OCI-LY1 (cell line): Measurements from ENCODE around the gene ITIH4.

Experiments used
- H2AFZ ChIP-seq: fragments of 200-600 bp; sonication (generic), shearing (Covaris generic); 2 replicates; pipeline ENCODE4 v1.6.0; 2014; ENCODE audit warnings: antibody characterized with exemption, mild to moderate bottlenecking, low read length
- H3F3A ChIP-seq: fragments of 200-600 bp; sonication (generic), shearing (Covaris generic); 2 replicates; pipeline ENCODE4 v1.6.0; 2014; ENCODE audit warnings: mild to moderate bottlenecking, antibody characterized with exemption, low read length, moderate library complexity; ENCODE audit not compliant: insufficient read depth
- H3K27ac ChIP-seq: fragments of 200-600 bp; sonication (generic); 2 replicates; pipeline ENCODE4 v1.5.1; 2014; ENCODE audit warnings: low read length, mixed run types, mild to moderate bottlenecking, low read depth; ENCODE audit not compliant: poor library complexity, severe bottlenecking
- H3K27me3 ChIP-seq: fragments of 200-600 bp; sonication (generic); 2 replicates; pipeline ENCODE4 v1.6.0; 2014; ENCODE audit warnings: antibody characterized with exemption, mild to moderate bottlenecking, low read length, moderate library complexity; ENCODE audit not compliant: insufficient read depth
- H3K36me3 ChIP-seq: fragments of 200-600 bp; sonication (generic); 2 replicates; pipeline ENCODE4 v1.6.1; 2014; ENCODE audit warnings: mild to moderate bottlenecking, antibody characterized with exemption, low read length, moderate library complexity, mixed read lengths; ENCODE audit not compliant: insufficient read depth
- H3K4me1 ChIP-seq: fragments of 200-600 bp; sonication (generic); 2 replicates; pipeline ENCODE4 v1.5.1; 2014; ENCODE audit warnings: mild to moderate bottlenecking, low read length, moderate library complexity; ENCODE audit not compliant: insufficient read depth, severe bottlenecking
- H3K4me2 ChIP-seq: fragments of 200-600 bp; sonication (generic), shearing (Covaris generic); 2 replicates; pipeline ENCODE4 v1.6.1; 2014; ENCODE audit warnings: low read length
- H3K4me3 ChIP-seq: fragments of 200-600 bp; sonication (generic); 2 replicates; pipeline ENCODE4 v1.5.1; 2014; ENCODE audit warnings: low read length, low read depth, mild to moderate bottlenecking, mixed read lengths; ENCODE audit not compliant: poor library complexity, severe bottlenecking
- H3K79me2 ChIP-seq: fragments of 200-600 bp; shearing (Covaris generic); 2 replicates; pipeline ENCODE4 v1.6.1; 2016; ENCODE audit warnings: mixed run types, low read length, mixed read lengths; ENCODE audit not compliant: insufficient read depth
- H3K9ac ChIP-seq: fragments of 200-600 bp; sonication (generic), shearing (Covaris generic); 2 replicates; pipeline ENCODE4 v1.6.1; 2014; ENCODE audit warnings: mild to moderate bottlenecking, low read length, mixed read lengths
- H3K9me2 ChIP-seq: fragments of 200-600 bp; sonication (generic), shearing (Covaris generic); 2 replicates; pipeline ENCODE4 v1.6.1; 2014; ENCODE audit warnings: low read depth, mild to moderate bottlenecking, low read length, mixed read lengths
- H3K9me3 ChIP-seq: fragments of 200-600 bp; shearing (Covaris generic); 2 replicates; pipeline ENCODE4 v1.6.1; 2014; ENCODE audit warnings: low read length, mixed read lengths
- H4K20me1 ChIP-seq: fragments of 200-600 bp; sonication (generic), shearing (Covaris generic); 2 replicates; pipeline ENCODE4 v1.6.0; 2016; ENCODE audit warnings: mild to moderate bottlenecking, low read length; ENCODE audit not compliant: insufficient read depth
- EZH2 ChIP-seq: fragments of 200-600 bp; sonication (generic), shearing (Covaris generic); IDR thresholded peaks from 2 replicates; pipeline ENCODE4 v1.8.0; 2017; ENCODE audit warnings: borderline replicate concordance, mixed run types, mild to moderate bottlenecking, antibody characterized with exemption, low read length, moderate library complexity, mixed read lengths
- TF ChIP-seq, protein P1 (sequence below): fragments of 200-600 bp; sonication (generic), shearing (Covaris generic); IDR thresholded peaks from 2 replicates; pipeline ENCODE4 v1.5.1; 2017; ENCODE audit warnings: mild to moderate bottlenecking, antibody characterized with exemption, low read length, moderate library complexity, mixed read lengths

Gene ITIH4

DNA sequence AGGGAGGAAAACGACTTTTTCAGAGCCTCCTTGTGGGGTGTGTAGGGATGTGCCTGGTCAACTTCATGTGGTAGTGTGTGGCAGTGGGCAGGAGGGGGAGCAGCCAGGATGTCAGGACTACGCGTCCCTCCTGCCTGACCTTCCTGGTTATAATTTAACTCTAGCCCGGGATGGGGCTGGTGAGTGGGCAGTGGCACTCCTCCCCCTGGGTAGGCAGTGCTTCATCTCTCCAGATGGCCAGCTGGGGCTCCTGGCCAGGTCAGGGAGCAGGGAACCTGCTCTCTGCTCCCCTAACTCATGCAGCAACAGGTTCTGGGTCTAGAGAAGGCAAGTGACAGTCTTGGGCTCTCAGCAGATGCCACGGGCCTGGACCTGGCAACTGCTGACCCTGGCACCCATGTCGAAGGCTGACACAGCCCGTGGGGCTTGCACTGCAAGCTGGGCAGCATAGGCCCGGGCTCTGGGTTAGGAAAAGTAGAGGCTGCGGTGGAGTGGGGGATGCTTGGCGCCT, 2.6 kb downstream of the ITIH4 start:
- no peaks in the 10 kb centered on the region for H3K9me3 ChIP-seq
- no peaks in the 10 kb centered on the region for H3K27me3 ChIP-seq
- H3K4me1 ChIP-seq: no peaks in the 10 kb centered on the region
- no peak for TF ChIP-seq EZH2
- TF ChIP-seq, protein P1, sequence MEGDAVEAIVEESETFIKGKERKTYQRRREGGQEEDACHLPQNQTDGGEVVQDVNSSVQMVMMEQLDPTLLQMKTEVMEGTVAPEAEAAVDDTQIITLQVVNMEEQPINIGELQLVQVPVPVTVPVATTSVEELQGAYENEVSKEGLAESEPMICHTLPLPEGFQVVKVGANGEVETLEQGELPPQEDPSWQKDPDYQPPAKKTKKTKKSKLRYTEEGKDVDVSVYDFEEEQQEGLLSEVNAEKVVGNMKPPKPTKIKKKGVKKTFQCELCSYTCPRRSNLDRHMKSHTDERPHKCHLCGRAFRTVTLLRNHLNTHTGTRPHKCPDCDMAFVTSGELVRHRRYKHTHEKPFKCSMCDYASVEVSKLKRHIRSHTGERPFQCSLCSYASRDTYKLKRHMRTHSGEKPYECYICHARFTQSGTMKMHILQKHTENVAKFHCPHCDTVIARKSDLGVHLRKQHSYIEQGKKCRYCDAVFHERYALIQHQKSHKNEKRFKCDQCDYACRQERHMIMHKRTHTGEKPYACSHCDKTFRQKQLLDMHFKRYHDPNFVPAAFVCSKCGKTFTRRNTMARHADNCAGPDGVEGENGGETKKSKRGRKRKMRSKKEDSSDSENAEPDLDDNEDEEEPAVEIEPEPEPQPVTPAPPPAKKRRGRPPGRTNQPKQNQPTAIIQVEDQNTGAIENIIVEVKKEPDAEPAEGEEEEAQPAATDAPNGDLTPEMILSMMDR: no peak
- no peaks in the 10 kb centered on the region for H3F3A ChIP-seq
- no peak overlapping the region for H3K4me2 ChIP-seq
- no peaks in the 10 kb centered on the region for H3K9me2 ChIP-seq
- H3K4me3 ChIP-seq: no peak overlapping the region
- no peak overlapping the region for H2AFZ ChIP-seq
- H4K20me1 ChIP-seq: no peaks in the 10 kb centered on the region
- no peaks in the 10 kb centered on the region for H3K79me2 ChIP-seq
- H3K36me3 ChIP-seq: no peaks in the 10 kb centered on the region
- H3K27ac ChIP-seq: no peak overlapping the region
- no peak overlapping the region for H3K9ac ChIP-seq

DNA sequence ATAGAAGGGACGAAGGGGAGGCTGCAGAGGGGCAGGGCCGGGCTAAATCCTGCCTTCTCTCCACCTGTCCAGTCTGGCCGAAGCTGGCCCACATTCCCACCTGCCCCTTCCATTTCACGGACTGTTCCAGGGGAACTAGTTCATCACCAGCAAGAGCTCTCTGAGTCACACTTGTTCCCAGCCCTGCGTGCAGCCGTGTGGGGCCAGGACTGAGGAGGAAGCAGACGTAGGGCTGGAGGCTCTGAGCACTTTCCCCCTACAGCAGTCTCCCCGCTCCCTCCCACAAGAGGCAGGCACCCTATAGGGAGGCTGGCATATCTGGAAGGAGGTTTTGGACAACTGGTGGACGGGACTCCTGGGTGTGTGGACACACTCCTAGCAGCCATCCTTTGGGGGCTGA, 3.0 kb downstream of the ITIH4 start:
- Histone ChIP-seq H3K9me2 (no peaks in the 10 kb centered on the region), H3K4me1 (no peaks in the 10 kb centered on the region), H3K9me3 (no peaks in the 10 kb centered on the region), H3K79me2 (no peaks in the 10 kb centered on the region), H4K20me1 (no peaks in the 10 kb centered on the region), H3K4me3 (no peak overlapping the region), H3K27ac (no peak overlapping the region), H3K9ac (no peak overlapping the region), H3K36me3 (no peaks in the 10 kb centered on the region), H3K27me3 (no peaks in the 10 kb centered on the region), H3K4me2 (no peak overlapping the region), H2AFZ (no peak overlapping the region), H3F3A (no peaks in the 10 kb centered on the region)
- TF ChIP-seq, protein P1: no peak
- TF ChIP-seq EZH2: no peak

GRCh38 chr3:52824037-52824436, 6.4 kb downstream of the ITIH4 start:
- no peaks in the 10 kb centered on the region for H3K79me2 ChIP-seq
- H3K4me1 ChIP-seq: no peaks in the 10 kb centered on the region
- H3K4me3 ChIP-seq: no peak overlapping the region
- no peaks in the 10 kb centered on the region for H3K27me3 ChIP-seq
- TF ChIP-seq, protein P1: no peak
- TF ChIP-seq EZH2: no peak
- no peaks in the 10 kb centered on the region for H3F3A ChIP-seq
- H3K27ac ChIP-seq: no peak overlapping the region
- no peaks in the 10 kb centered on the region for H3K9me3 ChIP-seq
- H3K4me2 ChIP-seq: no peak overlapping the region
- no peaks in the 10 kb centered on the region for H3K9me2 ChIP-seq
- no peaks in the 10 kb centered on the region for H3K36me3 ChIP-seq
- H3K9ac ChIP-seq: no peak overlapping the region
- H4K20me1 ChIP-seq: no peaks in the 10 kb centered on the region
- no peak overlapping the region for H2AFZ ChIP-seq
